ENCODE measurements around the gene SRSF3. TPM values are rescaled to one million over a fixed set of nuclear protein-coding genes. Genes with fewer than 3 reads are reported as not detected.

Gene SRSF3
- total RNA-seq, 1 experiment from 2014 or later, result 954 TPM

- Mint-ChIP-seq H3K4me1 (peaks cover 6 to 8% of the 10 kb centered on the region in 2 experiments), H3K4me3 (no peak overlapping the region), H3K27ac (no peak overlapping the region), H3K9me3 (peaks cover 0 to 2% of the 10 kb centered on the region in 2 experiments; a peak in 1 of 5 replicates), H3K27me3 (ENCODE audit: low read depth) (no peaks in the 10 kb centered on the region; the same call in 1 of the 2 replicates), H3K36me3 (ENCODE audit: insufficient read depth in 1 of 3, low read depth in 3 of 3) (no peaks in the 10 kb centered on the region)
- Histone ChIP-seq H2BK120ac (ENCODE audit: low read depth, low read length, poor library complexity, severe bottlenecking) (no peak overlapping the region), H3K4ac (ENCODE audit: low read depth, low read length) (no peak overlapping the region), H3T11ph (ENCODE audit: low read length) (no peak overlapping the region), H4K91ac (ENCODE audit: insufficient read length, low read depth, low read length) (no peak overlapping the region), H3K9ac (ENCODE audit: extremely low read depth, insufficient read length, low read length) (no peak overlapping the region), H3K56ac (ENCODE audit: insufficient read length, low read depth, low read length) (no peak overlapping the region), H3K79me1 (ENCODE audit: insufficient read depth, low read depth, low read length, poor library complexity, severe bottlenecking) (no peaks in the 10 kb centered on the region), H3K9me3 (ENCODE audit: control insufficient read depth, low read depth, low read length) (no peaks in the 10 kb centered on the region), H4K5ac (ENCODE audit: insufficient read length, low read depth, low read length) (no peak overlapping the region), H2BK12ac (ENCODE audit: insufficient read length, low read depth, low read length) (no peak overlapping the region), H3K23ac (ENCODE audit: insufficient read length, low read depth, low read length) (no peak overlapping the region), H4K20me1 (ENCODE audit: control insufficient read depth, insufficient read depth, insufficient read length) (no peaks in the 10 kb centered on the region), H4K8ac (replicated peaks; ENCODE audit: insufficient read length, low read depth, low read length) (no peak overlapping the region), H3K4me1 (ENCODE audit: insufficient read depth, low read length) (no peaks in the 10 kb centered on the region), H2AK5ac (ENCODE audit: insufficient read length, low read length) (no peak overlapping the region), H3K18ac (ENCODE audit: insufficient read length, low read depth, low read length) (no peak overlapping the region), H2BK5ac (ENCODE audit: insufficient read length, low read length) (no peak overlapping the region), H3K4me2 (ENCODE audit: insufficient read depth, insufficient read length, low read length) (no peak overlapping the region), H2AFZ (ENCODE audit: low read length) (no peak overlapping the region), H3K14ac (ENCODE audit: insufficient read depth, low read length) (no peak overlapping the region), H3K23me2 (ENCODE audit: insufficient read length, low read depth, low read length, poor library complexity, severe bottlenecking) (no peaks in the 10 kb centered on the region), H3K79me2 (ENCODE audit: insufficient read depth, low read length) (no peaks in the 10 kb centered on the region), H2BK15ac (ENCODE audit: low read depth, low read length) (no peak overlapping the region), H2BK20ac (ENCODE audit: low read depth, low read length, poor library complexity, severe bottlenecking) (no peak overlapping the region), H3K27me3 (ENCODE audit: insufficient read depth, low read length) (no peaks in the 10 kb centered on the region), H3K27ac (ENCODE audit: insufficient read length, low read depth, low read length) (no peak overlapping the region)
- no CpG with 5 or more reads among the region's 7 CpGs for WGBS (ENCODE audit: extremely low coverage, insufficient read length, low lambda C conversion rate)
- TF ChIP-seq, protein P1, sequence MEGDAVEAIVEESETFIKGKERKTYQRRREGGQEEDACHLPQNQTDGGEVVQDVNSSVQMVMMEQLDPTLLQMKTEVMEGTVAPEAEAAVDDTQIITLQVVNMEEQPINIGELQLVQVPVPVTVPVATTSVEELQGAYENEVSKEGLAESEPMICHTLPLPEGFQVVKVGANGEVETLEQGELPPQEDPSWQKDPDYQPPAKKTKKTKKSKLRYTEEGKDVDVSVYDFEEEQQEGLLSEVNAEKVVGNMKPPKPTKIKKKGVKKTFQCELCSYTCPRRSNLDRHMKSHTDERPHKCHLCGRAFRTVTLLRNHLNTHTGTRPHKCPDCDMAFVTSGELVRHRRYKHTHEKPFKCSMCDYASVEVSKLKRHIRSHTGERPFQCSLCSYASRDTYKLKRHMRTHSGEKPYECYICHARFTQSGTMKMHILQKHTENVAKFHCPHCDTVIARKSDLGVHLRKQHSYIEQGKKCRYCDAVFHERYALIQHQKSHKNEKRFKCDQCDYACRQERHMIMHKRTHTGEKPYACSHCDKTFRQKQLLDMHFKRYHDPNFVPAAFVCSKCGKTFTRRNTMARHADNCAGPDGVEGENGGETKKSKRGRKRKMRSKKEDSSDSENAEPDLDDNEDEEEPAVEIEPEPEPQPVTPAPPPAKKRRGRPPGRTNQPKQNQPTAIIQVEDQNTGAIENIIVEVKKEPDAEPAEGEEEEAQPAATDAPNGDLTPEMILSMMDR (conservative IDR thresholded peaks at IDR 0.05), result no peak
- DNase-seq, result no peak
Observed at GRCh38 chr6:36576578-36576977, 17.6 kb upstream of the SRSF3 start.
